ENCODE measurements around the gene C2CD2. TPM values are rescaled to one million over a fixed set of nuclear protein-coding genes. Genes with fewer than 3 reads are reported as not detected.

C2CD2 gene
- total and polyA plus RNA-seq, 2 of the 4 experiments (the other 2 are of a cell fraction): 15.6 to 25.3 TPM

- in situ Hi-C loops (cut with MboI; ENCODE audit: low sequenced_read_pairs) (no loop called here), intact Hi-C loops (cut with micrococcal nuclease) (no loop called here), dilution Hi-C loops (cut with HindIII; ENCODE audit: low sequenced_read_pairs, unreplicated experiment) (no loop called here)
- Histone ChIP-seq H2BK15ac (ENCODE audit: low read depth, low read length) (no peak overlapping the region), H3K23ac (ENCODE audit: low read depth, low read length) (no peak overlapping the region), H3K79me1 (ENCODE audit: low read depth in 1 of 2, low read length in 2 of 2) (peaks cover 18 to 56% of the 10 kb centered on the region in 2 experiments), H3K4ac (ENCODE audit: low read depth, low read length) (no peak overlapping the region), H4K8ac (ENCODE audit: low read depth in 2 of 2, low read length in 2 of 2) (no peak overlapping the region), H3K18ac (ENCODE audit: low read depth, low read length) (no peak overlapping the region), H4K91ac (ENCODE audit: insufficient read depth, low read depth, low read length) (no peak overlapping the region), H4K20me1 (ENCODE audit: insufficient read depth, low read length) (peaks cover 5% of the 10 kb centered on the region; the same call in 1 of the 2 replicates), H2BK20ac (ENCODE audit: low read depth, low read length) (no peak overlapping the region), H2AK5ac (ENCODE audit: low read depth, low read length) (no peak overlapping the region; the same call in 1 of the 2 replicates), H2BK120ac (ENCODE audit: low read depth, low read length) (no peak overlapping the region), H2BK5ac (ENCODE audit: low read depth, low read length, poor library complexity, severe bottlenecking) (no peak overlapping the region), H3K4me1 (ENCODE audit: control insufficient read depth, insufficient read depth, low read length) (peaks cover 3% of the 10 kb centered on the region), H3K56ac (ENCODE audit: extremely low read depth, insufficient read depth, low read length) (no peak overlapping the region), H3K36me3 (ENCODE audit: control insufficient read depth, insufficient read depth, low read length) (0 out of 2 replicates have a peak, but pooled peaks cover 1% of the 10 kb centered on the region), H3K9ac (ENCODE audit: low read depth, low read length) (no peak overlapping the region), H3K9me1 (ENCODE audit: insufficient read depth, low read length) (peaks cover 16% of the 10 kb centered on the region; the same call in 1 of the 2 replicates), H3K27ac (ENCODE audit: insufficient read depth, low read length) (no peak overlapping the region), H4K5ac (ENCODE audit: low read depth, low read length) (no peak overlapping the region), H3K27me3 (ENCODE audit: control insufficient read depth, insufficient read depth, low read length) (no peaks in the 10 kb centered on the region), H3K14ac (replicated peaks; ENCODE audit: low read depth, low read length) (no peak overlapping the region), H3K9me3 (ENCODE audit: control insufficient read depth, insufficient read depth, low read length) (no peaks in the 10 kb centered on the region), H2AFZ (replicated peaks; ENCODE audit: low read length, poor library complexity) (no peak overlapping the region), H2AK9ac (replicated peaks; ENCODE audit: low read depth, low read length, poor library complexity) (no peak overlapping the region), H3K4me2 (ENCODE audit: low read depth, low read length) (no peak overlapping the region), H3K4me3 (ENCODE audit: insufficient read depth, low read depth, low read length) (no peak overlapping the region)
- WGBS, 2 experiments (ENCODE audit: extremely low coverage in 2 of 2, insufficient read length in 1 of 2): no CpG with 5 or more reads among the region's 8 CpGs
- TF ChIP-seq SMC3 (IDR thresholded peaks at IDR 0.05; ENCODE audit: low read depth, low read length): no peak
- no peak for TF ChIP-seq RAD21 (IDR thresholded peaks at IDR 0.05; ENCODE audit: low read length)
- no peak for TF ChIP-seq FOS (IDR thresholded peaks at IDR 0.05; ENCODE audit: low read depth, low read length)
- TF ChIP-seq MAFK (IDR thresholded peaks at IDR 0.05; ENCODE audit: low read depth, low read length): no peak
- TF ChIP-seq POLR2A (IDR thresholded peaks at IDR 0.05; ENCODE audit: low read depth, low read length): no peak
- TF ChIP-seq NFE2L2 (IDR thresholded peaks at IDR 0.05; ENCODE audit: low read depth, low read length): no peak
- TF ChIP-seq ELK1 (IDR thresholded peaks at IDR 0.05; ENCODE audit: borderline replicate concordance, low read depth, low read length): no peak
- no peak for TF ChIP-seq CEBPB (IDR thresholded peaks at IDR 0.05; ENCODE audit: low read depth, low read length)
- TF ChIP-seq RCOR1 (IDR thresholded peaks at IDR 0.05; ENCODE audit: insufficient replicate concordance, low read length): no peak
- TF ChIP-seq MXI1 (IDR thresholded peaks at IDR 0.05; ENCODE audit: borderline replicate concordance, low read depth, low read length): no peak
- TF ChIP-seq CHD1 (IDR thresholded peaks at IDR 0.05; ENCODE audit: low read depth, low read length): no peak
- TF ChIP-seq, protein P1, sequence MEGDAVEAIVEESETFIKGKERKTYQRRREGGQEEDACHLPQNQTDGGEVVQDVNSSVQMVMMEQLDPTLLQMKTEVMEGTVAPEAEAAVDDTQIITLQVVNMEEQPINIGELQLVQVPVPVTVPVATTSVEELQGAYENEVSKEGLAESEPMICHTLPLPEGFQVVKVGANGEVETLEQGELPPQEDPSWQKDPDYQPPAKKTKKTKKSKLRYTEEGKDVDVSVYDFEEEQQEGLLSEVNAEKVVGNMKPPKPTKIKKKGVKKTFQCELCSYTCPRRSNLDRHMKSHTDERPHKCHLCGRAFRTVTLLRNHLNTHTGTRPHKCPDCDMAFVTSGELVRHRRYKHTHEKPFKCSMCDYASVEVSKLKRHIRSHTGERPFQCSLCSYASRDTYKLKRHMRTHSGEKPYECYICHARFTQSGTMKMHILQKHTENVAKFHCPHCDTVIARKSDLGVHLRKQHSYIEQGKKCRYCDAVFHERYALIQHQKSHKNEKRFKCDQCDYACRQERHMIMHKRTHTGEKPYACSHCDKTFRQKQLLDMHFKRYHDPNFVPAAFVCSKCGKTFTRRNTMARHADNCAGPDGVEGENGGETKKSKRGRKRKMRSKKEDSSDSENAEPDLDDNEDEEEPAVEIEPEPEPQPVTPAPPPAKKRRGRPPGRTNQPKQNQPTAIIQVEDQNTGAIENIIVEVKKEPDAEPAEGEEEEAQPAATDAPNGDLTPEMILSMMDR (conservative IDR thresholded peaks at IDR 0.05; ENCODE audit: low read depth, low read length): no peak
- TF ChIP-seq BHLHE40 (IDR thresholded peaks at IDR 0.05; ENCODE audit: low read depth, low read length): no peak
- no peak for TF ChIP-seq RFX5 (IDR thresholded peaks at IDR 0.05; ENCODE audit: low read depth, low read length)
- TF ChIP-seq MAZ (IDR thresholded peaks at IDR 0.05; ENCODE audit: borderline replicate concordance, low read depth, low read length): no peak
- TF ChIP-seq, protein P2, sequence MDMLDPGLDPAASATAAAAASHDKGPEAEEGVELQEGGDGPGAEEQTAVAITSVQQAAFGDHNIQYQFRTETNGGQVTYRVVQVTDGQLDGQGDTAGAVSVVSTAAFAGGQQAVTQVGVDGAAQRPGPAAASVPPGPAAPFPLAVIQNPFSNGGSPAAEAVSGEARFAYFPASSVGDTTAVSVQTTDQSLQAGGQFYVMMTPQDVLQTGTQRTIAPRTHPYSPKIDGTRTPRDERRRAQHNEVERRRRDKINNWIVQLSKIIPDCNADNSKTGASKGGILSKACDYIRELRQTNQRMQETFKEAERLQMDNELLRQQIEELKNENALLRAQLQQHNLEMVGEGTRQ (IDR thresholded peaks at IDR 0.05; ENCODE audit: low read depth, low read length): no peak
- ChIA-PET POLR2A (ENCODE audit: unreplicated experiment) (no interaction called here), CTCF (no interaction called here)
- ATAC-seq (ENCODE audit: low read depth) (no peak), DNase-seq (no peak)
- no TSS peak for BruUV-seq (replicated peaks)
Measured at GRCh38 chr21:41876396-41876795, 77.4 kb downstream of the C2CD2 start.
